GM10266 (cell line): ENCODE results near the gene CCDC12.

Experiments used
- DNase-seq: peaks from one replicate; pipeline ENCODE4 v3.0.0; 2012; ENCODE audit errors: extremely low spot score
- TF ChIP-seq, protein P1 (sequence below): IDR thresholded peaks from 2 replicates; pipeline ENCODE4 v1.5.1; 2012; ENCODE audit warnings: mild to moderate bottlenecking, low read depth; ENCODE audit not compliant: control insufficient read depth, insufficient read depth; ENCODE audit errors: missing control alignments

CCDC12 gene

GRCh38 chr3:46946416-46946815 is 30.1 kb downstream of the CCDC12 start:
- TF ChIP-seq, protein P1, sequence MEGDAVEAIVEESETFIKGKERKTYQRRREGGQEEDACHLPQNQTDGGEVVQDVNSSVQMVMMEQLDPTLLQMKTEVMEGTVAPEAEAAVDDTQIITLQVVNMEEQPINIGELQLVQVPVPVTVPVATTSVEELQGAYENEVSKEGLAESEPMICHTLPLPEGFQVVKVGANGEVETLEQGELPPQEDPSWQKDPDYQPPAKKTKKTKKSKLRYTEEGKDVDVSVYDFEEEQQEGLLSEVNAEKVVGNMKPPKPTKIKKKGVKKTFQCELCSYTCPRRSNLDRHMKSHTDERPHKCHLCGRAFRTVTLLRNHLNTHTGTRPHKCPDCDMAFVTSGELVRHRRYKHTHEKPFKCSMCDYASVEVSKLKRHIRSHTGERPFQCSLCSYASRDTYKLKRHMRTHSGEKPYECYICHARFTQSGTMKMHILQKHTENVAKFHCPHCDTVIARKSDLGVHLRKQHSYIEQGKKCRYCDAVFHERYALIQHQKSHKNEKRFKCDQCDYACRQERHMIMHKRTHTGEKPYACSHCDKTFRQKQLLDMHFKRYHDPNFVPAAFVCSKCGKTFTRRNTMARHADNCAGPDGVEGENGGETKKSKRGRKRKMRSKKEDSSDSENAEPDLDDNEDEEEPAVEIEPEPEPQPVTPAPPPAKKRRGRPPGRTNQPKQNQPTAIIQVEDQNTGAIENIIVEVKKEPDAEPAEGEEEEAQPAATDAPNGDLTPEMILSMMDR = no peak
- no peak for DNase-seq

GRCh38 chr3:46944191-46944590 is 32.4 kb downstream of the CCDC12 start:
- DNase-seq = no peak
- TF ChIP-seq, protein P1 = no peak

DNA sequence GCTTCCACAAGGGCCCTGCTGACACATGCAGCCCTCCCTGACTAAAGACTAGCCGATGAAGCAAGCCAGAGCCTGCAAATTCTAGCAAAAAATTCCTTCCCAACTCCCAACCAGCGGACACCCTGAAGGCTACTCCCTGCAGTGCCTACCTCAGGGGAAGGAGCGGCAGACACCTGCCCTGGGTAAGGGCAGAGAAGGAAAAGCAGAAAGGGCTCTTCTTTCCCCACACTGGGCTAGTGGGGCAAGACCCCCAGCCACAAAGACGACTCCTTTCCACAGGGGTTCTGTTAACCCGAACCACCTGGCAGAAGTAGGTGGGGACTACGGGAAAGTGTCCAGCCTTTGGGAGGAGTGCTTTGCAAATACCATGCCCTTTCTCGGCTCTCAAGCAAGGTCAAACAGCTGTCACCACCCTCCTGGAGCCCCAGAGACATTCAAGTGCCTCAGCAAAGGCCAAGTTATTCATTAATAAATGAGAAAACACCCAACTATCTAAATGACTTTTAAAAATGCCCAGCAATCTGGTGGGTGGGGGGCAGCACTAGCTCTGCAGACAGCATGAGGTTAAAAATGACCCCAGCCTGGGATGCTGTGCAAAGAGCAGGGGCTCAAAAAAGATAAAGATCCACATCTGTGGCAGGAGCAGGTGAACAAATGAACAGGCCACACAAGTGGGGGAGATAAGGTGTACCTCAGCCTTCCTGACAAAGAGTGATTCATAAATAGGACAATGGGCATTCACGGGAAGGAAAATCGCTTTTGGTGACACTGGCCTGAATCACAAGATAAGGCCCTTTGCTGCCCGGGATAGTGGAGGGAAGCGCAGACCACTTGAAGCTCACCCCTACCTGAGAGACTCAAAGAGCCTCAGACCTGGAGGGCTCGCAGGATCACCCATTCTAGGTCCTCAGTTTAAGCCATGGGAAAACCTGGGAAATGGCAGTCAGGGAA is 33.0 kb downstream of the CCDC12 start:
- TF ChIP-seq, protein P1 = no peak
- no peak for DNase-seq

GRCh38 chr3:46942481-46943236 is 33.9 kb downstream of the CCDC12 start:
- TF ChIP-seq, protein P1 = no peak
- DNase-seq = no peak

DNA sequence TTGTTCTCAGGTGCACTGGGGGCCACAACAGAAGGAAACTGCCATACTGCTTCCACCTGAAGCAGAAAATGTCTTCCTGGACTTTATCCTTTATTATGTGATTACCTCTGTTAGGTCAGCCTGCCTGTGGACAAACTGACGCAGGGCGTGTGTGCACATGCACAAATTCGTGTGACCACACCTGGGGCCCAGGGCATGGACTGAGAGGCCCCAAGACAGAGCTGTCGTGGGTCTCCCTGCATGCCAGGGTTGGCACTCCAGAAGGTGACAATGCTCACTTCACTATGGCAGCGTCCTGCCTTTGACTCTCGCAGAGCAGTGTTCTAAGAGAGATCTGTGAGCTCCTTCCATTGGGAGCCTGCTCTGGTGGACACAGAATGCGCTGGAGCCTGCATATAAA is 34.5 kb downstream of the CCDC12 start:
- no peak for DNase-seq
- TF ChIP-seq, protein P1 = no peak

- TF ChIP-seq, protein P1 = no peak
- no peak for DNase-seq
Observed at GRCh38 chr3:46939578-46940445, 36.7 kb downstream of the CCDC12 start.
